Right atrium auricular region (tissue), 2 donors: ENCODE measurements around the gene SLC25A21. TPM values are rescaled to one million over a fixed set of nuclear protein-coding genes. Genes with fewer than 3 reads are reported as not detected.

ENCODE experiments used
- DNase-seq: peaks from one replicate; pipeline ENCODE4 v3.0.0-alpha.2; 2019; ENCODE audit warnings: low spot score
- H3K27ac ChIP-seq, 2 donors: fragments of 200-600 bp; sonication (generic); 1 replicate in 1 of 2; 2 replicates in 1 of 2; pipeline ENCODE4 v1.5.1; 2016 to 2019
- H3K27me3 ChIP-seq, 2 donors: fragments of 200-600 bp; sonication (generic); one replicate each; pipeline versions ENCODE4 v1.5.1 to v1.6.0; 2017 to 2019
- H3K36me3 ChIP-seq: fragments of 200-600 bp; sonication (generic); one replicate; pipeline ENCODE4 v1.5.1; 2016
- H3K4me1 ChIP-seq, 2 donors: fragments of 200-600 bp; sonication (generic); one replicate each; pipeline versions ENCODE4 v1.5.1 to v1.6.0; 2017 to 2019
- H3K4me3 ChIP-seq, 2 donors: fragments of 200-600 bp; sonication (generic); 1 replicate in 1 of 2; 2 replicates in 1 of 2; pipeline ENCODE4 v1.5.1; 2017 to 2019; ENCODE audit warnings: mild to moderate bottlenecking in 1 of 2, moderate library complexity in 1 of 2
- H3K9me3 ChIP-seq, 2 donors: fragments of 200-600 bp; sonication (generic); one replicate each; pipeline ENCODE4 v1.5.1; 2019
- microRNA-seq, 2 donors: library from miRNA; unstranded; fragments of <30 nt; microRNA quantifications; one replicate each; pipeline ENCODE4, GENCODE V29; 2016 to 2017; ENCODE audit warnings: borderline number of aligned reads in 2 of 2, borderline replicate concordance in 1 of 2
- total RNA-seq, 2 donors: library from RNA; depleted of rRNA; stranded (reverse); fragments of >200 nt; gene quantifications; one replicate each; pipeline ENCODE4 v1.1.0, GENCODE V29; 2016
- TF ChIP-seq, protein P1 (sequence below), 2 donors: fragments of 200-600 bp; sonication (generic); IDR thresholded peaks; one replicate each; pipeline ENCODE4 v1.5.1; 2019; ENCODE audit warnings: antibody characterized with exemption in 2 of 2

Gene SLC25A21
- total RNA-seq, 2 donors from 2014 or later, result 0.55 to 0.93 TPM

DNA sequence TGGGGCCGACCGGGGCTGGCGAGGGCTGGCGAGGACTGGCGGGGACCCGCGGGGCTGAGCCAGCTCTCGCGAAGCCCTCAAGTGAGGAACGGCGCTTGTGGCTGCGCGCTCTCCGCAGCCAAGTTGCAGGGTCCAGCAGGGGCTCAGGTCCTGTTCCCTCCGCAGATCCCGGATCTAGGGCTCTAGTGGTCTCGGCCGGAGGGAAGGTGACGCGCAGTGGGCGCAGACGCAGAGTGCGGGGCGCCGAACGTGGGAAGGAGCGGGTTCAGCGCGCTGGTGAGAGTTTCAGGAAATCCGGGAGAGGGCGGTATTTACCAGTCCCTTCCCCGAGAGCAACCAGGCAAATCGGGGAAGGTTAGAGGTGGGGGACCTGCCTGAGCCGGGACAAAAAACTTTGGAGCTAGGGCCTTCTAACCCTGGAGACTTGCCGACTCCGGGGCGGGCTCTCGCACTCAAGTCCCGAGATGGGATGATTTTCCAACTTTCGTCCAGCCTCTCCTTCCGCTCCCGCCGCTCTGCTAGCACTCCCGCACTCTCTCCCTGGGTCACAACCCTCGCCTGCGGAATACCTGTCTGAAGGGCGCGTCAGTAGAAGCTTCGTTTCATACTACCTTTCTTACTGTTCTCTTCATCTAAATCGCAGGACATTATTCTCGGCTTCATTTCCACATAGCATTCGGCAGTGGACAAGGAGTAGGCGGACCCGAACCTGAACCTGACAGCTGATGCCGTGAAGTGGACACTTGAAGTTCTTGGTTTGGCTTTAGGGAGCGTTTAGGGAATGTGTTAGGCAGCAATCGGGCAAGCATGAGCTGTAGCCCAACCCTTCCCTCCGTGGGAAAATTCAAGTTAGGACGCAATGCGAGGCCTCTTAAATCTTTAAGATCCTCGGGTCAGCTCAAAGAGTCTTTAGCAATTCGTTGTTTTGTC, 524.3 kb downstream of the SLC25A21 start:
- TF ChIP-seq, protein P1, sequence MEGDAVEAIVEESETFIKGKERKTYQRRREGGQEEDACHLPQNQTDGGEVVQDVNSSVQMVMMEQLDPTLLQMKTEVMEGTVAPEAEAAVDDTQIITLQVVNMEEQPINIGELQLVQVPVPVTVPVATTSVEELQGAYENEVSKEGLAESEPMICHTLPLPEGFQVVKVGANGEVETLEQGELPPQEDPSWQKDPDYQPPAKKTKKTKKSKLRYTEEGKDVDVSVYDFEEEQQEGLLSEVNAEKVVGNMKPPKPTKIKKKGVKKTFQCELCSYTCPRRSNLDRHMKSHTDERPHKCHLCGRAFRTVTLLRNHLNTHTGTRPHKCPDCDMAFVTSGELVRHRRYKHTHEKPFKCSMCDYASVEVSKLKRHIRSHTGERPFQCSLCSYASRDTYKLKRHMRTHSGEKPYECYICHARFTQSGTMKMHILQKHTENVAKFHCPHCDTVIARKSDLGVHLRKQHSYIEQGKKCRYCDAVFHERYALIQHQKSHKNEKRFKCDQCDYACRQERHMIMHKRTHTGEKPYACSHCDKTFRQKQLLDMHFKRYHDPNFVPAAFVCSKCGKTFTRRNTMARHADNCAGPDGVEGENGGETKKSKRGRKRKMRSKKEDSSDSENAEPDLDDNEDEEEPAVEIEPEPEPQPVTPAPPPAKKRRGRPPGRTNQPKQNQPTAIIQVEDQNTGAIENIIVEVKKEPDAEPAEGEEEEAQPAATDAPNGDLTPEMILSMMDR (IDR thresholded peaks at IDR 0.05), result peak in 1 of 2 donors; percentile 62
- no peaks in the 10 kb centered on the region for H3K36me3 ChIP-seq
- H3K27ac ChIP-seq, result no peak overlapping the region
- peak overlapping the region in 1 of 2 donors; percentile 36 for H3K4me3 ChIP-seq
- peaks cover 0 to 18% of the 10 kb centered on the region in 2 donors for H3K4me1 ChIP-seq
- DNase-seq, result no peak
- no peaks in the 10 kb centered on the region for H3K9me3 ChIP-seq
- H3K27me3 ChIP-seq, result peaks cover 32 to 55% of the 10 kb centered on the region in 2 donors

DNA sequence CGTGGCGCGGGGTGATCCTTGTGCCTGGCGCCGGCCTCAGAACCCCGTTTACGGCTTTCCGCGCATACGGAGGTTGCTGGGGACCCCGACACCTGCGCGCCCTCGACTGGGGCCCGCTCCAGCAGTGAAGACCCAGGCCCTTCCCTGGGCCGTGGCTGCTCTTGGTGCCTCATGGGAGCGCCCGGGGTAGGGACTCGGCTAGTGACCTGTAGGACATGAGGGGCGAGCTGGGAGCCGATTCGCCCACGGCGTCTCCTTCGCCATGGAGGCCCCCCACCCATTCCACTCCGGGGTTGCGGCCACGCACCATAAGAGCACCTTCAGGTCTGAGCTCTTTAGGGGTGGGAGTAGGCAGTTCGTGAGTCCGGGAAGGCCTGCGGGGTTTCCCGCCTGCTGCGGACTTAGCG, 525.0 kb downstream of the SLC25A21 start:
- DNase-seq, result no peak
- H3K27me3 ChIP-seq, result peaks cover 29 to 49% of the 10 kb centered on the region in 2 donors
- H3K36me3 ChIP-seq, result no peaks in the 10 kb centered on the region
- peak overlapping the region in 1 of 2 donors; percentile 36 for H3K4me3 ChIP-seq
- no peak overlapping the region for H3K27ac ChIP-seq
- TF ChIP-seq, protein P1 (IDR thresholded peaks at IDR 0.05), result no peak
- no peaks in the 10 kb centered on the region for H3K9me3 ChIP-seq
- peaks cover 0 to 18% of the 10 kb centered on the region in 2 donors for H3K4me1 ChIP-seq

DNA sequence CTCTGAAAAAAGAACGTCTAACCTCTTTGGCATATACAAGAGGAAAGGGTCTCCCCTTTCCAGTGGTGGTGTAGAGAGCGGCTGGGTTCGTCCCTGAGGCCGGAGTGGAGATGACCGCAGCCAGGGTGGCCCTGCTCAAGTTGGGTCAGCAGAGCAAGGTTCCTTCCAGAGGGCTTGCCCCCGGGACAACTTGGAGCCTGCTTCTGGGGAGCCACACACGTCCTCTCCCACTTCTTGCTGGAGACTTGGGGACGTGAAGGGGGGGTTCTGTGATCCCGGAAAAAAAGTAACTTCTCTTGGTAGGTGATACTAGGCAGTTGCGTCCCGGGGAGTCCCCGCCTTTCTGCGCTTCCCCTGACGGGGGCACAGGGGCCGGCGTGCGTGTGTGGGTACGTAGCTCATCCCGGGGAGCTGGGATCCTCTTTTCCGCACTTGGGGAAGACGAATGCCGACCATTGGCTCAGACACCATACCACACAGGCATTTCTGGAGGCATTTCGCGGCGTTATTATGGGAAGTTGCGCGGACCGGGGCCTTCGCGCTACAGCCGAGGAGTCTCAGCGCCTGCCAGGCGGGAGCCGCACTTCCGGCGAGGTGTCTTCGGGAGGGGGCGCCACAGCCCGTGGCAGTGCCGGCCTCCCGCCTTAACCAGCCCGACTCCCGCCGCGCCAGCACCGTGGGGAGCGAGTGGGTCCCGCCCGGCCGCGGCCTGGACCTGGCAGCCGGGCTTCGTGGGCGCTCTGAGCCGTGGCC, 525.6 kb downstream of the SLC25A21 start:
- Histone ChIP-seq H3K4me1 (peaks cover 0 to 18% of the 10 kb centered on the region in 2 donors), H3K36me3 (no peaks in the 10 kb centered on the region), H3K27ac (no peak overlapping the region), H3K9me3 (no peaks in the 10 kb centered on the region), H3K4me3 (peak overlapping the region in 1 of 2 donors; percentile 36), H3K27me3 (peaks cover 29 to 48% of the 10 kb centered on the region in 2 donors)
- no peak for DNase-seq
- TF ChIP-seq, protein P1 (IDR thresholded peaks at IDR 0.05), result no peak

DNA sequence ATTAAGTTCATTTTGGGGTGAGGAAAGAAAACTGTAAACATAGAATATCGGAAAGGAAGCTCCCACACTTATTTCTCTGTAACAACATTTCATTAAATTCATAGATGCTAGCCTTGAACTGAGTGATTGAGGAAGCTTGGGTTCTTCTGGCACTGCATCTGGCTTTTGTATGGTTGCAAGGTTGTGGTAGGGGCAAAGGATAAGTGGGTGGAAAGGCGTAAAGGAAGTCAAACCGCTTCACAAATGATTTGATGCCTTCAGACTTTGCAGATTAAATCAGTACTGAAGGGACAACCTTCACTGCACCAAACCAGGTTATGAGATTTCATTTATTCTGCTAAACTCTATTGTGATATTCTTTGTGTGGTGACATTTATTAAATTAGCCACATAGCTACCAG, 538.8 kb downstream of the SLC25A21 start:
- TF ChIP-seq, protein P1 (IDR thresholded peaks at IDR 0.05), result no peak
- DNase-seq, result no peak
- Histone ChIP-seq H3K9me3 (no peaks in the 10 kb centered on the region), H3K27ac (no peak overlapping the region), H3K27me3 (no peaks in the 10 kb centered on the region), H3K4me1 (no peaks in the 10 kb centered on the region), H3K4me3 (no peak overlapping the region), H3K36me3 (no peaks in the 10 kb centered on the region)

Small RNAs within 50 kb of the gene (microRNA-seq; reads per million reads assigned to microRNA genes)
- 0 reads per million in 2 donors for gene MIR4503

Other genes with a start within 250 kb of the SLC25A21 start
- gene MIPOL1, start 25.3 kb upstream of the SLC25A21 start, total RNA-seq, result 1 to 10 TPM; 4.9 to 6.2 TPM